ENCODE results near the gene SLC19A1.
"Not testable (repeated sequence)": the region's sequence is repeated elsewhere in the genome, so short reads cannot be mapped to it uniquely, and the experiment has no call there.

The SLC19A1 gene

GRCh38 chr21:45531393-45532215 is 10.6 kb downstream of the SLC19A1 start:
- no peak for DNase-seq

- DNase-seq: not testable (repeated sequence)
These were observed 11.2 kb downstream of the SLC19A1 start for GRCh38 chr21:45531114-45531392.

- no peak for DNase-seq
These were observed 11.7 kb downstream of the SLC19A1 start for GRCh38 chr21:45530423-45531113.

- DNase-seq: no peak
These were observed 12.3 kb downstream of the SLC19A1 start for GRCh38 chr21:45529785-45530422.

GRCh38 chr21:45528981-45529784 is 13.1 kb downstream of the SLC19A1 start:
- DNase-seq: no peak

- no peak for DNase-seq
These were observed 14.1 kb downstream of the SLC19A1 start for GRCh38 chr21:45528028-45528705.

GRCh38 chr21:45527151-45527999 is 14.9 kb downstream of the SLC19A1 start:
- not testable (repeated sequence) for DNase-seq

GRCh38 chr21:45525910-45526306 is 16.3 kb downstream of the SLC19A1 start:
- no peak for DNase-seq

GRCh38 chr21:45525153-45525909 is 16.9 kb downstream of the SLC19A1 start:
- no peak for DNase-seq

- DNase-seq: no peak
These were observed 17.5 kb downstream of the SLC19A1 start for GRCh38 chr21:45524756-45525152.

- DNase-seq: no peak
These were observed 18.7 kb downstream of the SLC19A1 start for GRCh38 chr21:45523411-45524101.

GRCh38 chr21:45522986-45523385 is 19.3 kb downstream of the SLC19A1 start:
- DNase-seq: no peak

- DNase-seq: no peak
These were observed 19.9 kb downstream of the SLC19A1 start for GRCh38 chr21:45522381-45522780.

GRCh38 chr21:45521241-45521640 is 21.0 kb downstream of the SLC19A1 start:
- no peak for DNase-seq

GRCh38 chr21:45519182-45519581 is 23.1 kb downstream of the SLC19A1 start:
- no peak for DNase-seq

GRCh38 chr21:45518742-45519141 is 23.5 kb downstream of the SLC19A1 start:
- no peak for DNase-seq

- no peak for DNase-seq
These were observed 24.8 kb downstream of the SLC19A1 start for GRCh38 chr21:45517249-45518065.

- DNase-seq: no peak
These were observed 25.5 kb downstream of the SLC19A1 start for GRCh38 chr21:45516671-45517151.

GRCh38 chr21:45516071-45516670 is 26.1 kb downstream of the SLC19A1 start:
- no peak for DNase-seq

Data from activated effector memory CD4-positive, alpha-beta T cell treated with Interleukin-2 at 50 U/mL for 16 hours (primary cell).